ENCODE measurements around the gene RAB22A.

Gene RAB22A

DNA sequence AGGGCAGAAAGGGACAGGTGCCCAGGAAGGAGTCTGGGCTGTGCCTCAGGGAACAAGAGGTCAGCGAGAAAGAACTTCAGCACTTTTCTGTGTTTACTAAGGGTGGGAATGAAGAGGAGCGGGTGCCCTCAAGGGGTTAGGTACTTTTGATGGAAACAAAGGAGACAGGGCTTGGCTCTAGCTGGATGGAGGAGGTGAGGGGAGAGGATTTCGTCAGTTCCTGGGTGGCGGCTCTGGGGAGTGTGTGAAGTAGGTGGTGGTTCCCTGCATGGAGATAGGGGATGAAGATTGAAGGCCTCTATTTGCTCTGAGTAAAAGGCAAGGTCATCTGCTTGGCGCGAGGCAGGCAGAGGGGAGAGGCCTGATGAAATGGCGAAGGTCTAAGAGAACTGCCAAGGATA is 41.1 kb upstream of the RAB22A start:
- Histone ChIP-seq H3K27me3 (no peaks in the 10 kb centered on the region), H3K4me1 (ENCODE audit: control insufficient read depth in 1 of 2, insufficient read depth in 1 of 2, low read depth in 1 of 2, low read length in 1 of 2) (peaks cover 0 to 4% of the 10 kb centered on the region in 2 experiments), H3K4me3 (ENCODE audit: low read depth in 1 of 2, low read length in 1 of 2) (no peak overlapping the region), H3K9me3 (no peaks in the 10 kb centered on the region), H3K36me3 (peaks cover 76% of the 10 kb centered on the region), H3K27ac (no peak overlapping the region)
- TF ChIP-seq CTCF (IDR thresholded peaks at IDR 0.05) = no peak

GRCh38 chr20:58268936-58269619 is 40.4 kb upstream of the RAB22A start:
- H3K4me1 ChIP-seq (ENCODE audit: control insufficient read depth in 1 of 2, insufficient read depth in 1 of 2, low read depth in 1 of 2, low read length in 1 of 2) = peaks cover 0 to 4% of the 10 kb centered on the region in 2 experiments
- H3K36me3 ChIP-seq = peaks cover 70% of the 10 kb centered on the region
- no peak overlapping the region for H3K27ac ChIP-seq
- TF ChIP-seq CTCF (IDR thresholded peaks at IDR 0.05) = no peak
- no peaks in the 10 kb centered on the region for H3K9me3 ChIP-seq
- H3K4me3 ChIP-seq (ENCODE audit: low read depth in 1 of 2, low read length in 1 of 2) = no peak overlapping the region
- H3K27me3 ChIP-seq = no peaks in the 10 kb centered on the region

GRCh38 chr20:58271606-58272351 is 37.7 kb upstream of the RAB22A start:
- H3K9me3 ChIP-seq = no peaks in the 10 kb centered on the region
- no peak for TF ChIP-seq CTCF (IDR thresholded peaks at IDR 0.05)
- no peak overlapping the region for H3K4me3 ChIP-seq (ENCODE audit: low read depth in 1 of 2, low read length in 1 of 2)
- peaks cover 47% of the 10 kb centered on the region for H3K36me3 ChIP-seq
- no peak overlapping the region for H3K27ac ChIP-seq
- peaks cover 0 to 4% of the 10 kb centered on the region in 2 experiments for H3K4me1 ChIP-seq (ENCODE audit: control insufficient read depth in 1 of 2, insufficient read depth in 1 of 2, low read depth in 1 of 2, low read length in 1 of 2)
- H3K27me3 ChIP-seq = no peaks in the 10 kb centered on the region

DNA sequence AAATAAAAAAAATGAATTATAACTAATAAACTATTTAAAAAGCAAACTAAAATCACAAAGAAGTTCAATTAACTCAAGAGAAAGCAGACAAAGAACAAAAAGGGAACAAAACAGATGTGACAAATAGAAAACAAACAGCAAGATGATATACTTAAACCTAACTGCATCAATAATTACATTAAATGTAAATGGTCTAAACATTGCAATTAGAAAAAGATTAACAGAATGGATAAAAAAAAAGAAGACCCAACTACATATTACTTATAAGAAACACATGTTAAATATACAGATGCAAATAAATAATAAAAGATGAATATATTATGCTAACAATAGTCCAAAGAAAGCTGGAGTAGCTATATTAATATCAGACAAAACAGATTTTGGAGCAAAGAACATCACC is 35.1 kb upstream of the RAB22A start:
- Histone ChIP-seq H3K36me3 (peaks cover 27% of the 10 kb centered on the region), H3K4me1 (ENCODE audit: control insufficient read depth in 1 of 2, insufficient read depth in 1 of 2, low read depth in 1 of 2, low read length in 1 of 2) (no peaks in the 10 kb centered on the region), H3K27ac (no peak overlapping the region), H3K9me3 (no peaks in the 10 kb centered on the region), H3K27me3 (no peaks in the 10 kb centered on the region), H3K4me3 (ENCODE audit: low read depth in 1 of 2, low read length in 1 of 2) (no peak overlapping the region)
- TF ChIP-seq CTCF (IDR thresholded peaks at IDR 0.05) = no peak

GRCh38 chr20:58277107-58277506 is 32.4 kb upstream of the RAB22A start:
- no peaks in the 10 kb centered on the region for H3K27me3 ChIP-seq
- no peak overlapping the region for H3K27ac ChIP-seq
- no peak overlapping the region for H3K4me3 ChIP-seq (ENCODE audit: low read depth in 1 of 2, low read length in 1 of 2)
- TF ChIP-seq CTCF (IDR thresholded peaks at IDR 0.05) = no peak
- no peaks in the 10 kb centered on the region for H3K9me3 ChIP-seq
- H3K4me1 ChIP-seq (ENCODE audit: control insufficient read depth in 1 of 2, insufficient read depth in 1 of 2, low read depth in 1 of 2, low read length in 1 of 2) = no peaks in the 10 kb centered on the region
- H3K36me3 ChIP-seq = peaks cover 3% of the 10 kb centered on the region
